NB4 (cell line): ENCODE results near the gene CCDC66.

ENCODE experiments used
- DNase-seq: peaks from one replicate; pipeline ENCODE4 v3.0.0; 2010; ENCODE audit warnings: low read depth
- H3K4me3 ChIP-seq: one replicate; pipeline ENCODE4 v1.5.1; 2011; ENCODE audit warnings: mild to moderate bottlenecking, low read depth, low read length, moderate library complexity
- MYC ChIP-seq: IDR thresholded peaks from 2 replicates; pipeline ENCODE4 v1.6.1; 2011; ENCODE audit warnings: low read depth, low read length
- POLR2A ChIP-seq: IDR thresholded peaks from 2 replicates; pipeline ENCODE4 v1.6.1; 2011; ENCODE audit warnings: mild to moderate bottlenecking; ENCODE audit not compliant: insufficient read length; ENCODE audit errors: extremely low read depth
- TF ChIP-seq, protein P1 (sequence below): IDR thresholded peaks from 2 replicates; pipeline ENCODE4 v1.6.1; 2011; ENCODE audit warnings: low read depth, low read length
- TF ChIP-seq, protein P2 (sequence below): IDR thresholded peaks from one replicate; pipeline ENCODE4 v1.5.1; 2012; ENCODE audit warnings: low read depth, low read length

CCDC66 gene

DNA sequence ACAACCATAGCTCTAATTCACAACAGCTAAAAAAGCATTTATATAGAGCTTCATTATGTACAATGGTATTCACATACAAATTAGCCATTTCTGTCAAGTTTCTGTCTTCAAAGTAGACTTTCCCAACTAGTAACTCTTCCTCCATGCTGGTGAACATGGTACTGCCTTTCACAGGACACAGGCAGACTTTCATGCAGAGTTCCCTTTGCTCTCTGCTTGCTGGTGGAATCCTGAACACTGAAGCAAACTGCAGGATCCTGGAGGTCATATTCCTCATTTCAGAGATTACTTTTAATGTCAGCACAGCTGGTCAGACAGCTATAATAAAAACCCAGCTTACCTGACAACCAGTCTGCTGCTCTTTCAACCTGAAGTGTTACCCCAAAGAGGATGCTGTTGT is 72.5 kb downstream of the CCDC66 start:
- DNase-seq, result no peak
- no peak overlapping the region for H3K4me3 ChIP-seq
- TF ChIP-seq MYC, result no peak
- TF ChIP-seq, protein P1, sequence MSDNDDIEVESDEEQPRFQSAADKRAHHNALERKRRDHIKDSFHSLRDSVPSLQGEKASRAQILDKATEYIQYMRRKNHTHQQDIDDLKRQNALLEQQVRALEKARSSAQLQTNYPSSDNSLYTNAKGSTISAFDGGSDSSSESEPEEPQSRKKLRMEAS, result no peak
- TF ChIP-seq, protein P2, sequence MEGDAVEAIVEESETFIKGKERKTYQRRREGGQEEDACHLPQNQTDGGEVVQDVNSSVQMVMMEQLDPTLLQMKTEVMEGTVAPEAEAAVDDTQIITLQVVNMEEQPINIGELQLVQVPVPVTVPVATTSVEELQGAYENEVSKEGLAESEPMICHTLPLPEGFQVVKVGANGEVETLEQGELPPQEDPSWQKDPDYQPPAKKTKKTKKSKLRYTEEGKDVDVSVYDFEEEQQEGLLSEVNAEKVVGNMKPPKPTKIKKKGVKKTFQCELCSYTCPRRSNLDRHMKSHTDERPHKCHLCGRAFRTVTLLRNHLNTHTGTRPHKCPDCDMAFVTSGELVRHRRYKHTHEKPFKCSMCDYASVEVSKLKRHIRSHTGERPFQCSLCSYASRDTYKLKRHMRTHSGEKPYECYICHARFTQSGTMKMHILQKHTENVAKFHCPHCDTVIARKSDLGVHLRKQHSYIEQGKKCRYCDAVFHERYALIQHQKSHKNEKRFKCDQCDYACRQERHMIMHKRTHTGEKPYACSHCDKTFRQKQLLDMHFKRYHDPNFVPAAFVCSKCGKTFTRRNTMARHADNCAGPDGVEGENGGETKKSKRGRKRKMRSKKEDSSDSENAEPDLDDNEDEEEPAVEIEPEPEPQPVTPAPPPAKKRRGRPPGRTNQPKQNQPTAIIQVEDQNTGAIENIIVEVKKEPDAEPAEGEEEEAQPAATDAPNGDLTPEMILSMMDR, result no peak
- no peak for TF ChIP-seq POLR2A

DNA sequence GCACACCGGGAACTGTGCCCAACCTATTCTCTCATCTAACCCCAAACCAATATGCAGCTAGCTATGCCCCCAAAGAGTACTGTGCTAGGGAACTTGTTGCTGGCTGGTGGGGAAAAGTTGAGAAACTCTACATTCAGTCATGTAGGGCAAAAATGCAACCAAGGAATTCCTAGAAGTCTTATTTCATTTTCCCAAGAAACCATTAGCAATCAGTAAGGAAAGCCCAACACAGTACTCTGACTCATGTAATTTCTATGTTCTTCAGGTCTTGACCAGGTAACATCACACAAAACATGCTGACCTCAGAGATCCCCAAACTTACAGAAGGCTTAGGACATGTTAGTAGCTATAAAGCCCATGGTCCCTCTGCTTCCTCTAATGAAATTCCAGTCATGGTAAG is 74.0 kb downstream of the CCDC66 start:
- DNase-seq, result no peak
- no peak overlapping the region for H3K4me3 ChIP-seq
- TF ChIP-seq POLR2A, result no peak
- TF ChIP-seq, protein P2, result no peak
- no peak for TF ChIP-seq MYC
- TF ChIP-seq, protein P1, result no peak

DNA sequence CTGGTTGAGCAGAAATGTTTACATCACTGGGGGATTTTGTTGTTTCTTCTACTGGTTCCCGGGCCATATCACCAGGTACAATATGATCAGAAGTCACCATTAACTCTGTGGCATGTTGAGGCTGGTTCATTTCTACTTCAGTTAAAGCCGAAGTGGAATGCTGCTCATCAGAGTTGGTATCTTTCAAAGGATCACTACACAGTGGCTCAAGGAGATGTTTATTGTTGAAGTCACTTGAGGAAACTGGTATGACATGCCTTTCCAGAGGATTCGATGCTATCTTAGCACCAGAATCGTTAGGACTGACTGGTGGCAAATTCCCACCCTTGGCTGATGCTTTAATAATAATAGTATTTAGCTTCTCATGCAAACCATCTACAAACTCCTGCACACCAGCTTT is 76.2 kb downstream of the CCDC66 start:
- TF ChIP-seq, protein P1, result no peak
- TF ChIP-seq MYC, result no peak
- no peak for TF ChIP-seq POLR2A
- TF ChIP-seq, protein P2, result no peak
- DNase-seq, result no peak
- H3K4me3 ChIP-seq, result no peak overlapping the region

DNA sequence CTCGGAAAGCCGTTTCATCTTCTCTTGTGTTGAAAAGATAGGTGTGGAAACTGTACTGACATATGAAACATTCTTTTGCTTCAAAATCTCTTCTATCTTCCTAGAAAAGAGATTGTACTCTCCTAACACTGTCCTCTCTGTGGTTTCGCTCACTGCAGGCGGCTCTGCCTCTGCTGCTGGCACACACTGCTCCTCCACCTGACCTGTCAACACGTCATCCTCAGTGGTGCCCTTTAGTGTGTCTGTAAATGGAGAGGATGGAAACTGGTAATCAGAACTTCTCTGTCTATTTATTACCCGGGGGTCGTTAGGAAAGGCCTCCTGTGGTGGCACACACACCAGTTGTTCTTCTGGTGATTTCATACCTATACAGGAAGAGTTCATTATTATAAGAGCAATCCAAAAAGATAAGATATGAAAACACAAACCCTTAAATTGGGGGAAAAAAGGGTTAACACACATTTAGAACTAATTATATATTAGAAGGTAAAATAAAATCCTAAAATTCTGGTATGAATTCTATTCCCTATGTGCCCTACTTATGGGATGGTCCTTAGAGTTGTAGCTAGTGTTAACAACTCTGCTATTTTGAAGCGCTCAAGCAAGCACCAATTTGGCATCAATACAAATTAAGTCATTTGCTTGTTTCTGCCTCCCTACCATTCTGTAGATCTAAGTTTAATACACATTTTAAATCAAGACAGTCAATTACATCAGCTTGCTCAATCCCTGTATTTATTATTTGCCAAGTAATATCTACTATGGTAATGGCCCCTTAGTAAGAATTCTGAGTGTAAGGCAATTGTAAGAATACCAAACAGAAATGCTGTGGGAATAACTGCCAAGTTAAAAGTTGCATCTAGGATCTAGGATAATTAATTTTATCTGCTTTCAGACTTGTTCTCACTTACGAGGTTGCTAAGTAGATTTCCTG is 76.9 kb downstream of the CCDC66 start:
- no peak for DNase-seq
- no peak overlapping the region for H3K4me3 ChIP-seq
- TF ChIP-seq, protein P1, result no peak
- TF ChIP-seq POLR2A, result no peak
- no peak for TF ChIP-seq MYC

DNA sequence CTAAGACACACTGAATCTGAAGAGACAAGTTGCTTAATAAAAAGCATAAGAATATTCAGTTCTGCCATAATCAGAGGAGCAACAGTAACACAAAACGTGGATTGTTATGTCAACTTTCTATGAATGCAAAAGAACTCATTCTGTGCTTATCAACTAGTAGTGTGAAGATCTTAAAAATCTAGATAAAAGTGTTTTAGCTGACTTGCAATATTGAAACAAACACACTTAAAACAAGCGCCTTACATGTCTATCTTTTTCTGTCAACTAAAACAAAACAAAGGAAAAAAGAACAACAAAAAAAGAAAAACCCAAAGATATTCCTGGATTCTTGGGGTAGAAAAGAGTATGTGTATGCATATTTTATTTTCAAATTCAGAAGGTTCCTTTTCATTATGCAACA is 88.4 kb downstream of the CCDC66 start:
- TF ChIP-seq MYC (no peak), POLR2A (no peak)
- TF ChIP-seq, protein P1, result no peak
- no peak overlapping the region for H3K4me3 ChIP-seq
- no peak for DNase-seq

DNA sequence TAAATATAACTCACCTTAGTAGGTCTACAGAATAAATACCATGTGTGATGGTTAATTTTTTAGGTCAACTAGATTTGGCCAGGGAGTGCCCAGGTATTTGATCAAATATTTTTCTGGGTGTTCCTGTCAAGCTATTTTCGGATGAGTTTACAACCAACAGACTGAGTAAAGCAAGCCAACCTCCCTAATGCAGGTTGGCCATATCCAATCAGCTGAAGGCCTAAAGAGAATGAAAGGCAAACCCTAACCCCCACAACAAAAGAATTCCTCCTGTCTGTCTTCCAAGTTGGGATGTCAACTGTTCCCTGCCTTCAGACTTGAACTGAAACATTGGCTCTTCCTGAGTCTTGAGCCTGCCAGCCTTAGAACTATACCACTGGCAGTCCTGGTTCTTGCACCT is 97.5 kb downstream of the CCDC66 start:
- TF ChIP-seq, protein P1, result no peak
- no peak for TF ChIP-seq MYC
- TF ChIP-seq, protein P2, result no peak
- no peak for TF ChIP-seq POLR2A
- H3K4me3 ChIP-seq, result no peak overlapping the region
- DNase-seq, result no peak
